Liver (tissue), 3 donors: ENCODE results near the gene TBC1D10A.

ENCODE experiments used
- CTCF ChIP-seq: fragments of 150-350 bp; IDR thresholded peaks from 2 replicates; pipeline ENCODE4 v1.5.1; 2017; ENCODE audit warnings: improper control_type of control experiment, low read depth, low read length; ENCODE audit not compliant: missing input control
- GABPA ChIP-seq, 2 donors: IDR thresholded peaks in 1 of 2; conservative IDR thresholded peaks in 1 of 2; 2 replicates each; pipeline ENCODE4 v1.6.1; 2016; ENCODE audit warnings: antibody characterized with exemption in 2 of 2, mild to moderate bottlenecking in 1 of 2, moderate library complexity in 1 of 2
- JUND ChIP-seq, 2 donors: IDR thresholded peaks; 2 replicates each; pipeline ENCODE4 v1.6.1; 2016; ENCODE audit warnings: antibody characterized with exemption in 2 of 2
- MAX ChIP-seq: IDR thresholded peaks from 2 replicates; pipeline ENCODE4 v1.6.1; 2016; ENCODE audit warnings: antibody characterized with exemption
- RAD21 ChIP-seq, 2 donors: IDR thresholded peaks; 2 replicates each; pipeline ENCODE4 v1.6.1; 2016; ENCODE audit warnings: antibody characterized with exemption in 2 of 2, mild to moderate bottlenecking in 2 of 2
- REST ChIP-seq: IDR thresholded peaks from 2 replicates; pipeline ENCODE4 v1.6.1; 2016; ENCODE audit warnings: antibody characterized with exemption, mild to moderate bottlenecking
- RXRA ChIP-seq, 2 donors: IDR thresholded peaks; 2 replicates each; pipeline ENCODE4 v1.6.1; 2017 to 2018; ENCODE audit warnings: antibody characterized with exemption in 2 of 2, mild to moderate bottlenecking in 1 of 2
- SP1 ChIP-seq: IDR thresholded peaks from 2 replicates; pipeline ENCODE4 v1.6.1; 2018; ENCODE audit warnings: antibody characterized with exemption, mild to moderate bottlenecking
- TAF1 ChIP-seq: conservative IDR thresholded peaks from 2 replicates; pipeline ENCODE4 v1.6.1; 2016; ENCODE audit warnings: antibody characterized with exemption, mild to moderate bottlenecking
- YY1 ChIP-seq: IDR thresholded peaks from 2 replicates; pipeline ENCODE4 v1.6.1; 2016; ENCODE audit warnings: antibody characterized with exemption, mild to moderate bottlenecking
- ZBTB33 ChIP-seq: IDR thresholded peaks from 2 replicates; pipeline ENCODE4 v1.6.1; 2016; ENCODE audit warnings: antibody characterized with exemption
- donor health status: healthy.
- donor health status: healthy.

- TF ChIP-seq GABPA (IDR thresholded peaks at IDR 0.05 in 1 of 2, conservative IDR thresholded peaks at IDR 0.05 in 1 of 2) (no peak), RAD21 (IDR thresholded peaks at IDR 0.05) (no peak), CTCF (no peak), ZBTB33 (no peak), TAF1 (no peak), SP1 (no peak), MAX (no peak), JUND (IDR thresholded peaks at IDR 0.05) (no peak), RXRA (IDR thresholded peaks at IDR 0.05) (no peak), REST (no peak), YY1 (no peak)
Observed at GRCh38 chr22:30368420-30368819, 41.7 kb upstream of the TBC1D10A start.
